HG02763 (cell line): ENCODE data around the gene MRPL4.

Experiments
- ATAC-seq: cut with Tn5 transposase; IDR thresholded peaks from one replicate; pipeline ENCODE4 v1.9.1; 2021; ENCODE audit warnings: mild to moderate bottlenecking, moderate library complexity; ENCODE audit not compliant: unreplicated experiment

MRPL4 gene

DNA sequence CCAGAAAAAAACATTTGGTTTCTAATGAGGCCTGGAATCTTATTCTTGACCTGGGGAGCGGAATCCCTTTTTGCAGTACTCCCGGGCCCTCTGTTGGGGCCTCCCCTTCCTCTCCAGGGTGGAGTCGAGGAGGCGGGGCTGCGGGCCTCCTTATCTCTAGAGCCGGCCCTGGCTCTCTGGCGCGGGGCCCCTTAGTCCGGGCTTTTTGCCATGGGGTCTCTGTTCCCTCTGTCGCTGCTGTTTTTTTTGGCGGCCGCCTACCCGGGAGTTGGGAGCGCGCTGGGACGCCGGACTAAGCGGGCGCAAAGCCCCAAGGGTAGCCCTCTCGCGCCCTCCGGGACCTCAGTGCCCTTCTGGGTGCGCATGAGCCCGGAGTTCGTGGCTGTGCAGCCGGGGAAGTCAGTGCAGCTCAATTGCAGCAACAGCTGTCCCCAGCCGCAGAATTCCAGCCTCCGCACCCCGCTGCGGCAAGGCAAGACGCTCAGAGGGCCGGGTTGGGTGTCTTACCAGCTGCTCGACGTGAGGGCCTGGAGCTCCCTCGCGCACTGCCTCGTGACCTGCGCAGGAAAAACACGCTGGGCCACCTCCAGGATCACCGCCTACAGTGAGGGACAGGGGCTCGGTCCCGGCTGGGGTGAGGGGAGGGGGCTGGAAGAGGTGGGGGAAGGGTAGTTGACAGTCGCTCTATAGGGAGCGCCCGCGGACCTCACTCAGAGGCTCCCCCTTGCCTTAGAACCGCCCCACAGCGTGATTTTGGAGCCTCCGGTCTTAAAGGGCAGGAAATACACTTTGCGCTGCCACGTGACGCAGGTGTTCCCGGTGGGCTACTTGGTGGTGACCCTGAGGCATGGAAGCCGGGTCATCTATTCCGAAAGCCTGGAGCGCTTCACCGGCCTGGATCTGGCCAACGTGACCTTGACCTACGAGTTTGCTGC lies 35.1 kb downstream of the MRPL4 start, which contains the start of gene ICAM4:
ICAM4 (plus strand) TSS at position 153 of the 935 bp plus-strand sequence; CDS start at position 211, 58 bp downstream.
- no peak for ATAC-seq

DNA sequence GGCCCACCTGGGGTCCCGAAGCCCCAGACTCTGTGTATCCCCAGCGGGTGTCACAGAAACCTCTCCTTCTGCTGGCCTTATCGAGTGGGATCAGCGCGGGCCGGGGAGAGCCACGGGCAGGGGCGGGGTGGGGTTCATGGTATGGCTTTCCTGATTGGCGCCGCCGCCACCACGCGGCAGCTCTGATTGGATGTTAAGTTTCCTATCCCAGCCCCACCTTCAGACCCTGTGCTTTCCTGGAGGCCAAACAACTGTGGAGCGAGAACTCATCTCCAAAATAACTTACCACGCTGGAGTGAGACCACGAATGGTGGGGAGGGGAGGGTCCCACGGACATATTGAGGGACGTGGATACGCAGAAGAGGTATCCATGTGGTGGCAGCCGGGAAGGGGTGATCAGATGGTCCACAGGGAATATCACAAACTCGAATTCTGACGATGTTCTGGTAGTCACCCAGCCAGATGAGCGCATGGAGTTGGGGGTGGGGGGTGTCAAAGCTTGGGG lies 36.7 kb downstream of the MRPL4 start:
- ATAC-seq: no peak

DNA sequence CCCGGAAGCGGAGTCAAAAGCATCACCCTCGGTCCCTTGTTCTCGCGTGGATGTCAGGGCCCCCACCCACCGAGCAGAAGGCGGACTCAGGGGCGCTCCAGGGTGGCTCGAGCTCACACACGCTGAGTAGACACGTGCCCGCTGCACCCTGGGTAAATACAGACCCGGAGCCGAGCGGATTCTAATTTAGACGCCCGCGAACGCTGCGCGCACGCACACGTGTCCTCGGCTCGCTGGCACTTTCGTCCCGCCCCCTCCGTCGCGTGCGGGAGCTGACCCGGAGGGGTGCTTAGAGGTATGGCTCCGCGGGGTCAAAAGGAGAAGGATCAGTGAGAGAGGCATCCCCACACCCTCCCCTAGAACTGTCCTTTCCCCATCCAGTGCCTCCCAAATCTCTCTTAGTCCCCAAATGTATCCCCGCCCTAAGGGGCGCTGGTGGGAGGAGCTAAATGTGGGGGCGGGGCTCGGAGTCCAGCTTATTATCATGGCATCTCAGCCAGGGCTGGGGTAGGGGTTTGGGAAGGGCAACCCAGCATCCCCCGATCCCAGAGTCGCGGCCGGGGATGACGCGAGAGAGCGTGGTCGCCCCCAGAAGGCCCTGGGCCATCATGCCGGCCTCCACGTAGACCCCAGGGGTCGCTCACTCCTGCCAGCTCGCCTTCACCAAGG lies 37.3 kb downstream of the MRPL4 start:
- no peak for ATAC-seq

DNA sequence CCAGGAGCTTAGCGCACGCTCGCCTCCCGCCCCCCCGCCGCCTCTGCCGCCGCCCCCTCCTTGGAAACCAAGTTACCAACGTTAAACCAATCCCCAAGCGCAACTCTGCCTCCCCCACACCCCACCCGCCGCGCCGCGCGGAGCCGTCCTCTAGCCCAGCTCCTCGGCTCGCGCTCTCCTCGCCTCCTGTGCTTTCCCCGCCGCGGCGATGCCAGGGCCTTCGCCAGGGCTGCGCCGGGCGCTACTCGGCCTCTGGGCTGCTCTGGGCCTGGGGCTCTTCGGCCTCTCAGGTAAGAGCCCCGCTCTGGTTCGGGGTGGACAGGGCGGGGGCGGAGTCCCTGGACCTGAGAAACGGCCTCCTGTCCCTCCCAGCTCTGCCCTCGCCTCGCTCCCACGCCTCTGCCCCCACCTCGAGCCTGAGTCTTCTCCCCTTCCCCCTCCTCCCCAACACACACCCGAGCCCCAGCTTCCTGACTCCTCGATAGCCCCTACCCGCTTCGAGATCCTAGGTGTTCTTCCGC lies 37.9 kb downstream of the MRPL4 start, which contains the start of gene ICAM5:
ICAM5 (plus strand) TSS at position 117 of the 521 bp plus-strand sequence; CDS start at position 209, 92 bp downstream.
- no peak for ATAC-seq

DNA sequence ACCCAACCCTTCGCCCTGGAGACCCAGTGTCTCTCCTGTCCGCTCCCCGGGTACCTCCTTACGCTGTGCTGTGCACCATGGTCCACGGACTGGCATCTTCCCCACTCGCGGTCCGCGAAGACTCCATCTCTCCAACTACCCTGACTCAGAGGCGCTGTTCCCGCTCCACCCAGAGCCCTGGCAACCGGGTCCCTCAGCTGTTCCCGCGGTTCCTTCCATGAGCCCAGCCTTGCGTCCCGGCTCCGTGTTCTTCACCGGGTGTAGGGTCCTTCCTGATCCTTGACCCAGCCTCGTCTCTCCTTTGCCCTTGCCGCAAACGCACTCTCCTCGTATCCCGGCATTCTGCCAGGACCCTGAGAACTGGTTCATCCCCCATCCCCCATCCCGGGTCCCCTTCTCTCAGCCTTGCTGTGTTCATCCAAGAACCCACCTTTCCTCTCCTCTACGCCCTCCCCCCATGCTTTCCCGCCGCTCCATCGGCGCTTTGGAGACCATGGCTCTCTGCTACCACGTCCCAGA lies 38.4 kb downstream of the MRPL4 start:
- ATAC-seq: no peak

DNA sequence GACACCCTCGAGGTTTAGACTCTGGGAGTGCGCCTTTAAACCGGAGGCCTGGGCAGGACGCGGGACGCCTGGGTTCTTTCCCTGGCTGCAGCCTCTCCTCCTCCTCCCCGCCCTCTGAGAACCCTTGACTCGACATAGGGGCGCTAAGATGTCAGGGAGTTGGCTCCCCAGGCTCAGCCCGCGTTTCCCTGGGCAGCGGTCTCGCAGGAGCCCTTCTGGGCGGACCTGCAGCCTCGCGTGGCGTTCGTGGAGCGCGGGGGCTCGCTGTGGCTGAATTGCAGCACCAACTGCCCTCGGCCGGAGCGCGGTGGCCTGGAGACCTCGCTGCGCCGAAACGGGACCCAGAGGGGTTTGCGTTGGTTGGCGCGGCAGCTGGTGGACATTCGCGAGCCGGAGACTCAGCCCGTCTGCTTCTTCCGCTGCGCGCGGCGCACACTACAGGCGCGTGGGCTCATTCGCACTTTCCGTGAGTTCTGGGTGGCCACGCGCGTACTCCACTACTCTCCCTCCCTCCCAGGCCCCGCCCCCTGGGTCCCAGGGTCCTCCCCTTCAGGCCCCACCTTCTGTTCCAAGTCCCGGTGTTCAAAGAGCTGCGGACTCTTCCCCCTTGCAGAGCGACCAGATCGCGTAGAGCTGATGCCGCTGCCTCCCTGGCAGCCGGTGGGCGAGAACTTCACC lies 39.0 kb downstream of the MRPL4 start:
- no peak for ATAC-seq

DNA sequence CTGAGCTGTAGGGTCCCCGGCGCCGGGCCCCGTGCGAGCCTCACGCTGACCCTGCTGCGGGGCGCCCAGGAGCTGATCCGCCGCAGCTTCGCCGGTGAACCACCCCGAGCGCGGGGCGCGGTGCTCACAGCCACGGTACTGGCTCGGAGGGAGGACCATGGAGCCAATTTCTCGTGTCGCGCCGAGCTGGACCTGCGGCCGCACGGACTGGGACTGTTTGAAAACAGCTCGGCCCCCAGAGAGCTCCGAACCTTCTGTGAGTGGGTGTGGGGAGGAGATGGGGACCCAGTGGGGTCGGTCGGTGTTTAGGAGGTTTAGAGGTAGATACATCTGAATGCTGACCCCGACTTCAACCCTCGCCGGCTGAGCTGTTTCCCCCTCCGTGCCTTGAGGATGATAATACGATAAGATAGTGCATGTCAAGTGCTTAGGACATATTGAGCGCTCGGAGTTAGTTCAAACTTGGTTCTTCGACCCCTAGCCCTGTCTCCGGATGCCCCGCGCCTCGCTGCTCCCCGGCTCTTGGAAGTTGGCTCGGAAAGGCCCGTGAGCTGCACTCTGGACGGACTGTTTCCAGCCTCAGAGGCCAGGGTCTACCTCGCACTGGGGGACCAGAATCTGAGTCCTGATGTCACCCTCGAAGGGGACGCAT lies 39.7 kb downstream of the MRPL4 start:
- no peak for ATAC-seq

DNA sequence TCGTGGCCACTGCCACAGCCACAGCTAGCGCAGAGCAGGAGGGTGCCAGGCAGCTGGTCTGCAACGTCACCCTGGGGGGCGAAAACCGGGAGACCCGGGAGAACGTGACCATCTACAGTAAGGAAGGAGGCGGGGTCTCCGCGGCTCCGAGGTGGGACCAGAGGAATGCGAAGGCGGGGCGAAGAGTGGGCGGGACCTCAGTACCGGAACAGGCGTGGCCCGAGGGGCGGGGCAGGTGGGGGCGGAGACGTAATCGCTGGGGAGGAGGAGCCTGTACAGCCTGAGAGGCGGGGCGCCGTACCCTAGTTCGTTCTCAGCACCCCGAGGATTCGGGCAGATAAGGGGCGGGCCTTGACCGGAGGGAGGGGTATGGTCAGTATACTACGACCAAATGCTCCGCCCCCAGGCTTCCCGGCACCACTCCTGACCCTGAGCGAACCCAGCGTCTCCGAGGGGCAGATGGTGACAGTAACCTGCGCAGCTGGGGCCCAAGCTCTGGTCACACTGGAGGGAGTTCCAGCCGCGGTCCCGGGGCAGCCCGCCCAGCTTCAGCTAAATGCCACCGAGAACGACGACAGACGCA lies 40.3 kb downstream of the MRPL4 start:
- peak; percentile 43 for ATAC-seq

DNA sequence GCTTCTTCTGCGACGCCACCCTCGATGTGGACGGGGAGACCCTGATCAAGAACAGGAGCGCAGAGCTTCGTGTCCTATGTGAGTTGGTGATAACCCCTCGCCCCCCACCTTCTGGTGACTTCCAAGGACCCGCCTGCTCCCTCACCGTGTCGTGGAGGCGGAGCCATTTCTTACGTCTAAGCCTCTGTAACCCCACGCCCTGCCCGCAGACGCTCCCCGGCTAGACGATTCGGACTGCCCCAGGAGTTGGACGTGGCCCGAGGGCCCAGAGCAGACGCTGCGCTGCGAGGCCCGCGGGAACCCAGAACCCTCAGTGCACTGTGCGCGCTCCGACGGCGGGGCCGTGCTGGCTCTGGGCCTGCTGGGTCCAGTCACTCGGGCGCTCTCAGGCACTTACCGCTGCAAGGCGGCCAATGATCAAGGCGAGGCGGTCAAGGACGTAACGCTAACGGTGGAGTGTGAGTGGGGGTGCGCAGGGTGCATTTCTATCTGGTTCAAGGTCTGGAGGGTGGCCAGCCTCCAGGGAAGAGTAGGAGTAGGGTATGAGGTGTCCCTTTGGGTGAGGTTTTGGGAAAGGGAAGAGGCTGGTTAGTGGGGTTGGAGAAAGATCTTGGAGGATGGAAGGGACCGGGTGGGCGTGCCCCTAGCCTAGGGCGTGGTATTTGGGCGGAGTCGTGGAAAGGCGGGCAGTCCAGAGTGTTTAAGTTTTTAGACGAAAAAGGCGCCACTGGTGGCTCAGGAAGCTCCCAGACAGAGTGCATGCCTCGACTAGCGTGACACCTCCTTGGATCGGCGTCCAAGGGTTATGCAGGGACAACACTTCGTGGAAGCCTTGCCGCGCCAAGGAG lies 41.0 kb downstream of the MRPL4 start:
- ATAC-seq: no peak

DNA sequence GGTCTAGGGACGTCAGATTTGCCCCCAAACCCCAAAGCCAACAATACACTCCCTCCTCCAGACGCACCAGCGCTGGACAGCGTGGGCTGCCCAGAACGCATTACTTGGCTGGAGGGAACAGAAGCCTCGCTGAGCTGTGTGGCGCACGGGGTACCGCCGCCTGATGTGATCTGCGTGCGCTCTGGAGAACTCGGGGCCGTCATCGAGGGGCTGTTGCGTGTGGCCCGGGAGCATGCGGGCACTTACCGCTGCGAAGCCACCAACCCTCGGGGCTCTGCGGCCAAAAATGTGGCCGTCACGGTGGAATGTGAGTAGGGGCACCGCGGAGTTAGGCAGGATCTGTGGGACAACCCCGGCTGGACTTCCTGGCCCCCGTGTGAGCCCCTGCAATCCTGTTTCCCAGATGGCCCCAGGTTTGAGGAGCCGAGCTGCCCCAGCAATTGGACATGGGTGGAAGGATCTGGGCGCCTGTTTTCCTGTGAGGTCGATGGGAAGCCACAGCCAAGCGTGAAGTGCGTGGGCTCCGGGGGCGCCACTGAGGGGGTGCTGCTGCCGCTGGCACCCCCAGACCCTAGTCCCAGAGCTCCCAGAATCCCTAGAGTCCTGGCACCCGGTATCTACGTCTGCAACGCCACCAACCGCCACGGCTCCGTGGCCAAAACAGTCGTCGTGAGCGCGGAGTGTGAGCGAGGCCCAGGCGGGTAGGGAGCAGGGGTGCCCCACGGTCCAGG lies 41.8 kb downstream of the MRPL4 start:
- ATAC-seq: no peak

DNA sequence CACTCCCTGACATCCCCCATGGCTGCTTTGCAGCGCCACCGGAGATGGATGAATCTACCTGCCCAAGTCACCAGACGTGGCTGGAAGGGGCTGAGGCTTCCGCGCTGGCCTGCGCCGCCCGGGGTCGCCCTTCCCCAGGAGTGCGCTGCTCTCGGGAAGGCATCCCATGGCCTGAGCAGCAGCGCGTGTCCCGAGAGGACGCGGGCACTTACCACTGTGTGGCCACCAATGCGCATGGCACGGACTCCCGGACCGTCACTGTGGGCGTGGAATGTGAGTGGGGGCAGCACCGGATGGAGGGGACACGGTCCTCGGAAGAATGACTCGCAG lies 42.3 kb downstream of the MRPL4 start:
- no peak for ATAC-seq

DNA sequence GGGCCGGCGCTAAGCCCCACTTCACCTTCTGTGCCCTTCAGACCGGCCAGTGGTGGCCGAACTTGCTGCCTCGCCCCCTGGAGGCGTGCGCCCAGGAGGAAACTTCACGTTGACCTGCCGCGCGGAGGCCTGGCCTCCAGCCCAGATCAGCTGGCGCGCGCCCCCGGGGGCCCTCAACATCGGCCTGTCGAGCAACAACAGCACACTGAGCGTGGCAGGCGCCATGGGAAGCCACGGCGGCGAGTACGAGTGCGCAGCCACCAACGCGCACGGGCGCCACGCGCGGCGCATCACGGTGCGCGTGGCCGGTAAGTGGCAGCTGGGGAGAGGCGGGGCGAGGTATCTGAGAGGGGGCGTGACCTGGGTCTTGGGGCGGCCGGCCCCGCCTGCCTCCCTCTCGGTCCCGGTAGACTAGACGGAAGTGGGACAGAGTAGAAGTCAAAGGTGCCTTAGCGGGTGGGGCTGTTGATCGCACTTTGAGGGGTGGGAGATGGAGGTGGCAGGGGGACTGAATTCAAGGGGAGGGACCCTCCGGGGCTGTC lies 43.4 kb downstream of the MRPL4 start:
- ATAC-seq: no peak

DNA sequence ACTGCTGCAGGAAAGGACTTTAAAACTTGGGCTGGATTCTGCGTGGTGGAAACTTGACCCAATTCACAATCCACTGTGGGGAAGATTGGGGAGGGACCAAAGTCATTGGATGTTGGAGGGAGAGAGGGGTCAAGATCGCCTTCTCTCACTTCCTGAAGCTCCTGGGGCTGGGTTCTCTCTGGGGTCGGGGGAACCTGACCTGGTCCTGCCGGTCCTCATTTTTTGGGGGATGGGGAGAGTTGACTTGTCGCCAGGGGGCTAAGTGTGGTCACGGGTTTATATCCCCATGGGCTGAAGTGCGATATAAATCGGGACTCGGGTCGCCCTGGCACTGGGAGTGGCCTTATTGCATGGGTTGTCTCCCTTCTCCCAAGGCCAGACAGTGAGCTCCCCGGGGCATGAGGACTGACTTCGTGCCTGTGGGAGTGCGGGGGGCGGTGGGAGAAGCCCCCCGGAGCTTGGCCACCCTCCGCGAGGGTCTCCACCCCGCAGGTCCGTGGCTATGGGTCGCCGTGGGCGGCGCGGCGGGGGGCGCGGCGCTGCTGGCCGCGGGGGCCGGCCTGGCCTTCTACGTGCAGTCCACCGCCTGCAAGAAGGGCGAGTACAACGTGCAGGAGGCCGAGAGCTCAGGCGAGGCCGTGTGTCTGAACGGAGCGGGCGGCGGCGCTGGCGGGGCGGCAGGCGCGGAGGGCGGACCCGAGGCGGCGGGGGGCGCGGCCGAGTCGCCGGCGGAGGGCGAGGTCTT lies 44.0 kb downstream of the MRPL4 start:
- ATAC-seq: no peak

DNA sequence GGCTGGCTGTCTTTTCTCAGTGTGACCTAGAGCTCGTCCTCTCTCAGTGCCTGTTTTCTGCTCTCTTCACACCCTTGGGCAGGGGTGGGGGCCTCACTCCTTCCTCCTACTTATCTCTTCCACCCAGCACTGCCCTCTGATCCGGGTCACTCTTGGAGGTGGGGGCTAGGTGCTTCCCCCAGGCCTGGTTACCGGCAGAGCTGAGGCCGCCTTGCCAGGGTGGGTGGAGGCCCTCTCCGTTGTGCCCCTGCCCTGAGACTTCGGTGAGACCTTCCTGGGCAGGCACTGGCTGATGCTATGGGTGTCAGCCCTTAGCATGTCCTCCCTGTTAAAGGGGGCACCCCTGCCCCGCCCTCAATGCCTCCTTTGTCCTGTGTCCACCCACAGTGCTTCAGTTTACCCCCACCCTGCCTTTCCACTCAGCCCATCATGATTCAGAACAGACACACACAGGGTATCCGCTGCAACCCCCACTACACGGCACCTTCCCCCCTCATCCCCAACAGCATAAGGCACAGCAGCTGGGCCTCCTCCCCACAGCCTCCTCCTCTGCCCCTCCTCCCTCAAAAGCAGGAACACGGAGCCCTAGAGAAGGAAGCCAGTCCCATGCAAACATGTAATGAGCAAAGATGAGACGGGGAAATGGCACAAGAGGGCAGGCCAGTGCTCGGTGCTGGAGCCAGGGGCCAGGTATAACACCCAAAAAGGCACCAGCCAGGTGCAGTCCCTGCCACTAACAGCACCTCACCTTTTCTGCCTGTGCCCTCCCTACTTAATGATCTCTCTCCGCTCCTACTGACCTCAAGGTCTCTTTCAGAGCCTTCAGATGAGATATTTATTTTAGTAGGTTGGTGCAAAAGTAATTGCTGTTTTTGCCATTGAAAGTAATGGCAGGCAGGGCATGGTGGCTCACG lies 47.8 kb downstream of the MRPL4 start:
- no peak for ATAC-seq

DNA sequence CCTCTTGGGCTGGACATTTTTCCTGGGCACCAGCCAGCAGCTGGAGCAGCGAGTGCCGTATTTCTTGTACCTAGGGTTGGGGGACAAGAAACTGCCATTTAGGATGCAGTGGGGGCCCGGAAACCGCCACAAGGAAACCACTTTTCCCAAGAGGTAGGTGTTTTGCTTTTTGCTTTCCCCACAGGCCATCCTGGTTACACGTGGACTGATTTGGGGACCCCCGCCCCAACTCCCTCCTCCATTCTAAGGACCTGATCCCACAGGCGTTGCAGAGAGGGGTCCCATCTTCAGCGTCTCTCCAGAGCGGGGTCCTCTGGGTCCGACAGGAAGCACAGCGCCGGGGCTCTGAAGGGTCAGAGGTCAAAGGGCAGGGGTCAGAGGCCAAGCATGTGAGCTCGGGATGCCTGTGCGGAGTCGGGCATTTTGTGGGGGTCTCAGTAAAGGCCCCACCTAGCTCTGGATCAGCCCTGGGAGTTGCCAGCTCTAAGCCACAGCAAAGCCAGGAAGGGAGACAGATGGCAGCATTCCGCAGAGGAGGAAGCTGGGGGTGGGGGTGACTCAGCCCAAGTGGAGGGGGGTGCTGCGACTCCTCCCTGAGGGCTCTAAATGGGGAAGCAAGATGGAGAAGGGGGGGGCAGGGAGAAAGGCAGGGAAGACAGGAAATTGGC lies 53.3 kb downstream of the MRPL4 start:
- ATAC-seq: no peak

DNA sequence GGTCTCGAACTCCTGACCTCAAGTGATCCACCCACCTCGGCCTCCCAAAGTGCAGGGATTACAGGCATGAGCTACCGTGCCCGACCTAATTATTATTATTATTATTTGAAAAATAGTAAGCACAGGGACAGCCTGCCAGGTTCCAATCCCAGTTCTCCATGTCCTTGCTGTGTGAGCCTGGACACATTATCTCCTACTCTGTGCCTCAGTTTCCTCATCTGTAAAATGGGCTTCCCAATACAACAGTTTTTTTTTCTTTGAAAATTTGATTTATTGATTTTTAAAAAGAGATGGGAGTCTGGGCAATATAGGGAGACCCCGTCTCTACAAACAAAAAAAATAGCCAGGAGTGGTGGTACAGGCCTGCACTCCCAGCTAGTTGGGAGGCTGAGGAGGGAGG lies 54.3 kb downstream of the MRPL4 start:
- no peak for ATAC-seq
